CD4-positive, alpha-beta T cell treated with Interferon alpha-2 for 1 hour (primary cell): ENCODE measurements around the gene TNIK.

Source experiments
- DNase-seq, 2 donors: peaks; one replicate each; pipeline ENCODE4 v3.0.0-alpha.2; 2020 to 2022

The TNIK gene

DNA sequence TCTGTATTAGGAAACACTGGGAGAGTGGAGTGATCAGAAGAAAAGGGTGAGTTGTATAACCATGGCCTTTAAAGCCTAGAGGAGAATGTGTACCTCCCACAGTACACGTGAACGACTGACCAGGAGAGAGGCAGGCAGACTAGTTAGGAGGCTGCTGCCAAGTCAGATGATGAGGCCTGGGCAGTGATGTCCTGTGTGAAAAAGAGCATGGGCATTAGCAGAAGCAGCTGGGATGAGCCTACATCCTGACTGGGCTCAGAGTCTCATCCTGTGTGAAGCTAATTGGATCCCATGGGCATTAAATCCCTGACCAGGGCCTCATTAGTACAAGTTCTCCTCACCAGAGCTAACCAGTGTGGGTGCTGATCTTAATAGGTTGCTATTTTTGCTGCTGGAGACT is 344.5 kb downstream of the TNIK start:
- no peak for DNase-seq

GRCh38 chr3:171113716-171114115 is 346.5 kb downstream of the TNIK start:
- DNase-seq: no peak

- no peak for DNase-seq
Measured at GRCh38 chr3:171110715-171111114, 349.5 kb downstream of the TNIK start.

GRCh38 chr3:171108066-171108465 is 352.1 kb downstream of the TNIK start:
- no peak for DNase-seq

- no peak for DNase-seq
Measured at GRCh38 chr3:171103185-171103584, 357.0 kb downstream of the TNIK start.

DNA sequence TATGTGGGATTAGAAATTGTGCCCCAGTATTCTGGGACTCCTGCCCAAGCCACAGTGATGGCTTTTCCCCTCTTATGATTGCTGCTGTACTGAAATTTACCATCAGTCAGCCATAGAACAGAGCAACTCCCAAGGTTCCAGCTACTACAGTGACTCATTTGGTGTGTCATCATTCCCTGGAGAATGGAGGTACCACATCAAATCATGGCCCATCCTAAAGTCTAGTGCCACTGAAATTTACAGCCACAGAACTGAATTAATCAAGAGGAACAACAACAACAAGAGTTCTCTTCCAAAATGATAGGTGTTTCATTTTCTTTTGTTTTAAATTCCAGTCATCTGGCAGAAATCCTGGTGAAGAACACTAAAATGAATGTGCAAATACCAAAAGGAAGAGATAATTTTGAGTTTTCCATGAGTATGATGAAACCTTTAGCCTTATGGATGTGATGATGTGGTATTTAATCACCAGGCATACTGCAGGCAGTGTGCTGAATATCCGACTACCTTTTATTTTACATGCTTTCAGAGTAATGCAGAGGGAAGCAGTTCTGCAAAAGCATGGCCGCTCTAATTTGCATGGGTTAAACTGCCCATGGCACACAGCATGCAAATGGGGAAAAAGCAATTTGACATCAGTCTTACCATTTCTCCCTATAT is 358.1 kb downstream of the TNIK start:
- DNase-seq: no peak

- DNase-seq: no peak
Measured at GRCh38 chr3:171099911-171100310, 360.3 kb downstream of the TNIK start.

DNA sequence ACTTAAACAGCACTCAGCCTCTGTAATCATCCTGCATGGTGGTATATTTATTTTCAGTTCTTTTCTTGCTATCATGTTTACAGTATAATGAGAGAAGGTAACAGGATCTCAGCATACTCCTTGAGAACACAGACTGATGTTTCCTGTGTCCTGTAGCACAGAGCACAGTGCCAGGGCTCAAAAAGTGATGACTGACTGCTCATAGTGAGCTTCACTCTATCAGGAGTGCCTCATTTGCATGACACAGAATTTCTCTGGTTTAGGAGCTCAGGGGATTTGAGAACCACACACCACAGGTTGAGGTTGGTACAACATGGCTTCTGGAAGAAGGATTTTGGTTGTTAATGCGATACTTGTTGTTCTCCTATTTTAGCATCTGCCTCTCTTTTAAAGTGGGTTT is 365.1 kb downstream of the TNIK start:
- no peak for DNase-seq

- DNase-seq: no peak
Measured at GRCh38 chr3:171094411-171094810, 365.8 kb downstream of the TNIK start.

DNA sequence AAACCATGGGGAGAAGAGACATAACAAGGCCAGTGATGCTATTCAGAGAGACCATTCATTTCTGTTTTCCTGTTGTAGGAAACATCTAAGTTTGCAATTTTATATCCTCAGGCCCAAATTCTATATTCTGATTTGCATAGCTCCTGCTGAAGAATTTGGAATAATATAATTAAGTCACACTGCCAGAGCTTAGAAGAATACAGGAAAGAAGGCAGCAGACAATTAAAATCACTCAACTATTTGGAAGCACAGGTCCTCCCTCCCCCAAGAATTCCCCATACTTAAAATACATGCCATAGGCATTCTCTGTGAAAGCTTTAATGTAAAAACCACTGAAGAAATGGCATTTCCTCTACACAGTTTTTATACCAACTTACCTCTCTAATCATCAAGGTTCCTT is 366.7 kb downstream of the TNIK start:
- DNase-seq: no peak

DNA sequence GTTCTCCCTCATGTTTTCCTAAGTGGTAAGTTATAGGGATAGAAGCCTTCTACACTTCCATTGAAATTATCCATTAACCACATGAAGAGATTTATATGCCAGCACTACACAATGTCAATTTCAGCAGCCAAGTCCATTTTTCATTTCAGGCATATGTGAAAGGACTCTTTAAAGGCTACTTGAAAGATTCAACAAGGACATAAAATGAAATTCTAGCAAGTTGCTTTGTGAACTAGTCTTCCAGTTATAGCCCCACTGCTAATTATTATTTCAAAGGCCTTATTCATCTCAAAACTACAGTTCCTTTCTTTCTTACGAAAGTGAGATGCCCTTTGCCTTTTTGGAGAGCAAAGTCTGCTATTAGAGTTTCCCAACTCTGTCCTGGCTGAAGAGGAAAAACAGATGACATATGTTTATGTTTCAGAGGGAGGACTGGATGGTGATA is 367.7 kb downstream of the TNIK start:
- DNase-seq: no peak

GRCh38 chr3:171090321-171090720 is 369.9 kb downstream of the TNIK start:
- DNase-seq: no peak

- DNase-seq: no peak
Measured at GRCh38 chr3:171088964-171089754, 371.0 kb downstream of the TNIK start.

DNA sequence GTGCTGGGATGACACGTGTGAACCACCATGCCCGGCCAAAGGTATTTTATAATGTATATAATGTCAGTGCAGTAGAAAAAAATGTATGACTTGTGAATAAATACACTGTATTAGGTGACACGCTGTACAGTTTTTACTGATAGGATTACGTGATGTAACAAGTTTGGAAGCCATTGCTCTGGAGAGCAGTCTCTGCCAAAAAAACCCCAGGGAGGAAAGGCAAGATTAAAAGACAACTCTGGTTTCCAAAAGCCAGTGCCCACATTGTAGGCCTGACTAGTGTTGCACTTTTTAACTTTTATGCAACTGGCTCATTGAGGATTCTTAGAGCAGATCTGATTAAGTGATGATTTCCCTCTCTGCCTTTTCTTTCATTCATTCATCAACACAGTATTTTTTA is 371.7 kb downstream of the TNIK start:
- no peak for DNase-seq

- no peak for DNase-seq
Measured at GRCh38 chr3:171086914-171087313, 373.3 kb downstream of the TNIK start.

- DNase-seq: no peak
Measured at GRCh38 chr3:171077261-171077660, 382.9 kb downstream of the TNIK start.

- no peak for DNase-seq
Measured at GRCh38 chr3:171072432-171072831, 387.8 kb downstream of the TNIK start.

DNA sequence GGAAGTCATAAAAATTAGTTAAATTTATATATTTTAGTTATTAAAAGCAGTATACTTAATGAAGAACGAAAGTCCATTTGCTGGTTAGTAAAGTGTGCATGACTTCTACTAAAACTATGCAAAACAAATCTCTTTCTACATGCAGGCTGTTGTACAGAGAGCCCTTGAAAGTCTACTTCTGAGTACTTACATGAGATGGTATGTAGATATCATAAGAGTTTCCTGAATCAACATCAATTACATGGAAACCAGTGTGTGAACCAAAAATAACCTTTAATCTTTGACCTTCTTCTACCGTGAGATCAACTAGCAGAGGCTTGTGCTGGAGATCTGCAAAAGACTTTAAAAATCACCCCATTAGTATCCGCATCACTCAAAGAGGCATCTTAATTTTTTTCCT is 391.5 kb downstream of the TNIK start:
- DNase-seq: no peak

DNA sequence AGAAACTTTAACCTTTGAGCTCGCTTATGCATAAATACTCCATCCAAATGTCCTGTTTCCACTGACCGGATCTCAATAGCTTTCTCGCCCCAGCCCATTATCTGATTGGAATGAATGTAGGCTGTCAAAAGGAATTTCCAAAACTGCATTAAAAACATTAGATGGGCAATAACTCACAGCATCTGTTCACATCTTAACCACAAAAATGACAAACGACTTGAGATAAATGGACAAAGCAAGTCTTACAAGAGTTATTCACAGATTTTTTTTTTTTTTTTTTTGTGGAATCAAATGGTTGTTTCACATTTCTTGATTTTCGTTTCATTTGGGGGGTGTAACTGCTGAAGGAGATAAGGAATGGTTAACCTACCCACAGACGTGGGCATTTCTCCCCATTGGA is 394.0 kb downstream of the TNIK start:
- no peak for DNase-seq

DNA sequence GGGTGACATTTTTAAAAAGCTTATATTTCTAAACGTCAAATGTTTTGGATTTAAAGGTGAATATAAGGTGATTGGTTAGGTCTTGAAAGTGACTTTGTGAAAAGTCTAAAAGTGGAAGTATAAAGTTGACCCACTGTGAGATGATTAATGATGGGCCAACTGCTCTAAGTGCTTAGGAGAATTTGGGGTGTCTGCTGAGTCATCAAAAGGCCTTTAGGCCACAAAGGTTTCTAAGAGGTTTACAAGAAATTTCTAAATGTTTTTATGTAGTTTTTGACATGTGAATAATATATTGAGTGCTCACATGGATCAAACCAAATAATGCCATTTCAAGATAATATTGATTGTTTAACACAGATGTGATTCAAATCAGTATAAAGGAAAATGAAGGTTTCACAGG is 394.5 kb downstream of the TNIK start:
- DNase-seq: no peak

DNA sequence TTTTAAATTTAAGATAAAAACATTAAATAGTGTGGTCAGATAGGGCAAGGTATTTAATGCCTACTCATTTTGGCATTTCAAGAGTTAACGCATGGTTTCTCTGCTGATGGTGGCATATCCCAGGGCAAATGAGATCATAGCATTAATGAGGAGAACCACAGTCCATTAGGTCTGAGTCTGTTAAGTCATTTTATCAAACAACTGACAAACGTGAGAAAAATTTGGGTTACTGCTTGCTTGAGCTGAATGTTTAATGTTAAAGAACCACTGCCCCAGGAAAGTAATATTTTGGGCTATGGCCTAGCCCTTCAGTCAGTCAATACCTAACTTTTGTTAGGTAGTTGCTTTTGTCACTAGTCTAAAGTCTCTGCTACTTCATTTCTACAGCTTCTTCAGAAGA is 395.7 kb downstream of the TNIK start:
- DNase-seq: no peak

- DNase-seq: no peak
Measured at GRCh38 chr3:171061749-171062148, 398.5 kb downstream of the TNIK start.

- DNase-seq: no peak
Measured at GRCh38 chr3:171059978-171060377, 400.2 kb downstream of the TNIK start.

DNA sequence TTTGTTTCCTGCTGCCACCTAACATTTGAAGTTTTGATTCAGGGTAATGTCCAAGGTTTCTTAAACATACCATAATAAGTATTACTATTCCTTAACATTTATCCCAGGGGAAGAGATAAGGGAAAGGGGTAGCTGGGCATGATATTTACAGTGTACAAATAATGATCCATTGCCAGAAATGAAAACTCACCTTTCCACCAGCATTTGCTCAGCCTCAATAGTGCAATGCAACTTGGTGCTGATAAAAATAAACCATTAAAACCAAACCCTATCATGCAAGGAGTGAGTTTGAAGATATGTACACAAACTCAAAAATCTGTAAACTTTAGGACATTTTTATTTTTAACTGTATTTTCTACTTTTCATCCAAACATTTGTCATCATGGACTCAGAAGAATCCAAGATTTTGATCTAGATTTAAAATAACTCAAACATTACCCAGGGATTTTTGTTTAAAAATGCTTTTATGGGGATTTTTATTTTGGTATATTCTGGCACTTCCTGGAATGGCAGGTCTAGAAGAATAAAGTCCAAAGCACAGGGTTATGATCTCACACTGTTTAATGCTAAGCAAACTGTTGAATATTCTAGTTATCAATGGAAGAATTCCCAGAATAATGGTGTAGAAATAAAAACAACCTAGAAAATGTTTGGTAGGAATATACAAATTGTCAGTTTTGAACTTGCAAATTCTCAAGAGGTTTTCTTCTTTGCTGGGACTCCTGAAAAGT is 401.2 kb downstream of the TNIK start:
- DNase-seq: no peak
